T-cell (primary cell): ENCODE data around the gene RAB26. TPM values are rescaled to one million over a fixed set of nuclear protein-coding genes. Genes with fewer than 3 reads are reported as not detected.
"Not testable (repeated sequence)": the region's sequence is repeated elsewhere in the genome, so short reads cannot be mapped to it uniquely, and the experiment has no call there.

Experiments
- ATAC-seq, 4 experiments: fragments of 200-7000 bp in 3 of 4; fragments of 150-1000 bp in 1 of 4; cut with Tn5 transposase; replicated peaks in 1 of 4; 1 replicate in 3 of 4; 2 replicates in 1 of 4; pipeline ENCODE4 v1.10.0; 2021; ENCODE audit warnings: moderate library complexity in 3 of 4, mild to moderate bottlenecking in 2 of 4, moderate number of reproducible peaks in 1 of 4
- CTCF ChIA-PET, 2 donors: fragments of 300-600 bp; sonication (Branson Sonifier 250); formaldehyde crosslinking; loops; one replicate each; lab custom pipeline; 2022; ENCODE audit warnings: antibody characterized with exemption in 2 of 2; lab: Charles Lee
- POLR2A ChIA-PET, 2 donors: fragments of 300-600 bp; sonication (Branson Sonifier 250); formaldehyde crosslinking; loops; one replicate each; lab custom pipeline; 2022; ENCODE audit warnings: antibody characterized with exemption in 2 of 2; lab: Charles Lee
- DNase-seq, 35 experiments: peaks; one replicate each; pipeline versions ENCODE4 v3.0.0 to v3.0.0-alpha.2; 2013 to 2023
- H3K27ac ChIP-seq: one replicate; pipeline ENCODE4 v1.5.1; 2013; ENCODE audit warnings: low read length
- H3K27me3 ChIP-seq, 2 experiments: replicated peaks in 1 of 2; 1 replicate in 1 of 2; 2 replicates in 1 of 2; pipeline versions ENCODE4 v1.6.1 to v1.7.0; 2013; ENCODE audit warnings: low read length in 1 of 2, mixed read lengths in 1 of 2; ENCODE audit not compliant: control insufficient read depth in 2 of 2, insufficient read depth in 2 of 2; ENCODE audit errors: extremely low read depth in 1 of 2
- H3K36me3 ChIP-seq, 2 donors: 1 replicate in 1 of 2; 2 replicates in 1 of 2; pipeline versions ENCODE4 v1.6.1 to v1.7.0; 2013; ENCODE audit warnings: low read length in 1 of 2; ENCODE audit not compliant: control insufficient read depth in 2 of 2, insufficient read depth in 1 of 2; ENCODE audit errors: extremely low read depth in 1 of 2
- H3K4me1 ChIP-seq, 2 experiments: 1 replicate in 1 of 2; 2 replicates in 1 of 2; pipeline versions ENCODE4 v1.6.1 to v1.7.0; 2013; ENCODE audit warnings: low read length in 2 of 2, mixed read lengths in 1 of 2; ENCODE audit not compliant: insufficient read depth in 2 of 2, control insufficient read depth in 1 of 2; ENCODE audit errors: extremely low read depth in 1 of 2
- H3K4me3 ChIP-seq, 2 donors: 1 replicate in 1 of 2; 2 replicates in 1 of 2; pipeline versions ENCODE4 v1.5.1 to v1.7.0; 2013; ENCODE audit warnings: mild to moderate bottlenecking in 2 of 2, low read length in 1 of 2, moderate library complexity in 1 of 2; ENCODE audit not compliant: control insufficient read depth in 1 of 2; ENCODE audit errors: extremely low read depth in 1 of 2
- H3K9me3 ChIP-seq: 2 replicates; pipeline ENCODE4 v1.7.0; 2013
- H3K27ac Mint-ChIP-seq, 2 donors: one replicate each; pipeline ENCODE4 v1.8.0; 2020 to 2021; ENCODE audit warnings: mild to moderate bottlenecking in 2 of 2, mixed read lengths in 2 of 2
- H3K27me3 Mint-ChIP-seq, 2 donors: one replicate each; pipeline ENCODE4 v1.8.0; 2021 to 2022; ENCODE audit warnings: mixed read lengths in 2 of 2
- H3K36me3 Mint-ChIP-seq: one replicate; pipeline ENCODE4 v1.8.0; 2021; ENCODE audit warnings: mixed read lengths
- H3K4me1 Mint-ChIP-seq, 3 donors: one replicate each; pipeline ENCODE4 v1.8.0; 2020 to 2022; ENCODE audit warnings: mixed read lengths in 3 of 3, mild to moderate bottlenecking in 1 of 3
- H3K4me3 Mint-ChIP-seq, 3 donors: one replicate each; pipeline ENCODE4 v1.8.0; 2020 to 2022; ENCODE audit warnings: mild to moderate bottlenecking in 3 of 3, mixed read lengths in 3 of 3, moderate library complexity in 3 of 3
- H3K9me3 Mint-ChIP-seq, 3 donors: one replicate each; pipeline ENCODE4 v1.8.0; 2020 to 2022; ENCODE audit warnings: mixed read lengths in 3 of 3
- WGBS: methylation state at CpG from one replicate; pipeline ENCODE4 v1.1.5; 2013; ENCODE audit warnings: missing lambda C conversion rate; ENCODE audit not compliant: insufficient coverage; 5-methylcytosine and 5-hydroxymethylcytosine counted together
- total RNA-seq, 35 experiments: library from RNA in 6 of 35; stranded (reverse) in 6 of 35; fragments of 120-200 nt in 1 of 35; gene quantifications; one replicate each; pipeline versions ENCODE4 v1.2.1 to v1.2.4 and lab custom pipeline; 2013 to 2026

Gene RAB26
- total RNA-seq, 5 donors from 2014 or later (not counting 1 experiment from before 2014, with no cell fraction given): 0.19 to 0.66 TPM; not detected in 3

DNA sequence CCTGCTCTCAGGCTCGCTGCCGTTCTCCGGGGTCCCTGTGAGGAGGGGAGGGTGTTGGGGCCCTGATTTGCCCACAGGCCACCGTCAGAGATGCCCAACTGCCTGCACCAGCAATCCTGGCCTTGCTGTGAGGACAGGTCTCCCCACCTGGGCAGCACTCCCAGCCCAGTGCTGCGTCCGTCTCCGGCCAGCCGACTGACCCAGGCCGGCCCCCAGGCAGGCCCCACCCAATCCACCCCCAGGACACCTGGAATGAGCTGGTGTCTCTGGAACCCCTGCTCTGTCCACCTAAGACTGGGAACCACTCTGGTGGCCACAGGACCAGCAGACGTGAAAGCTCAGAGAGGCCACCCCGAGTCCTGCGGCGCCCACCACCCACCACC lies 32.8 kb upstream of the RAB26 start:
- Mint-ChIP-seq H3K9me3 (no peaks in the 10 kb centered on the region), H3K27me3 (no peaks in the 10 kb centered on the region), H3K36me3 (no peaks in the 10 kb centered on the region), H3K4me1 (peaks cover 0 to 5% (median 0%) of the 10 kb centered on the region in 3 donors), H3K4me3 (no peak overlapping the region), H3K27ac (no peak overlapping the region)
- ChIA-PET CTCF (no interaction called here), POLR2A (no interaction called here)
- Histone ChIP-seq H3K9me3 (no peaks in the 10 kb centered on the region), H3K27me3 (no peaks in the 10 kb centered on the region), H3K27ac (no peak overlapping the region), H3K4me3 (no peak overlapping the region), H3K4me1 (no peaks in the 10 kb centered on the region), H3K36me3 (no peaks in the 10 kb centered on the region)
- no peak for DNase-seq
- ATAC-seq: no peak
- WGBS: no CpG with 5 or more reads among the region's 13 CpGs

- H3K27ac ChIP-seq, H3K9me3 ChIP-seq, H3K27me3 Mint-ChIP-seq, H3K4me1 ChIP-seq, ATAC-seq, CTCF ChIA-PET, H3K4me3 ChIP-seq, H3K9me3 Mint-ChIP-seq, H3K27ac Mint-ChIP-seq, H3K27me3 ChIP-seq, H3K4me3 Mint-ChIP-seq, H3K36me3 ChIP-seq, H3K36me3 Mint-ChIP-seq, DNase-seq, POLR2A ChIA-PET: not testable (repeated sequence)
- 88% methylated on average over 7 of the region's 24 CpGs for WGBS
- H3K4me1 Mint-ChIP-seq: peaks cover 2 to 12% (median 3%) of the 10 kb centered on the region in 3 donors
Measured at GRCh38 chr16:2116428-2116827, 32.0 kb upstream of the RAB26 start.

GRCh38 chr16:2117341-2117740 lies 31.1 kb upstream of the RAB26 start:
- DNase-seq, H3K36me3 Mint-ChIP-seq, H3K4me3 Mint-ChIP-seq, H3K4me1 ChIP-seq, CTCF ChIA-PET, H3K4me3 ChIP-seq, ATAC-seq, H3K27ac Mint-ChIP-seq, POLR2A ChIA-PET, H3K27me3 ChIP-seq, H3K27ac ChIP-seq, H3K27me3 Mint-ChIP-seq, H3K9me3 ChIP-seq, H3K9me3 Mint-ChIP-seq, H3K36me3 ChIP-seq: not testable (repeated sequence)
- 97% methylated on average over 3 of the region's 25 CpGs for WGBS
- peaks cover 3 to 12% (median 3%) of the 10 kb centered on the region in 3 donors for H3K4me1 Mint-ChIP-seq

DNA sequence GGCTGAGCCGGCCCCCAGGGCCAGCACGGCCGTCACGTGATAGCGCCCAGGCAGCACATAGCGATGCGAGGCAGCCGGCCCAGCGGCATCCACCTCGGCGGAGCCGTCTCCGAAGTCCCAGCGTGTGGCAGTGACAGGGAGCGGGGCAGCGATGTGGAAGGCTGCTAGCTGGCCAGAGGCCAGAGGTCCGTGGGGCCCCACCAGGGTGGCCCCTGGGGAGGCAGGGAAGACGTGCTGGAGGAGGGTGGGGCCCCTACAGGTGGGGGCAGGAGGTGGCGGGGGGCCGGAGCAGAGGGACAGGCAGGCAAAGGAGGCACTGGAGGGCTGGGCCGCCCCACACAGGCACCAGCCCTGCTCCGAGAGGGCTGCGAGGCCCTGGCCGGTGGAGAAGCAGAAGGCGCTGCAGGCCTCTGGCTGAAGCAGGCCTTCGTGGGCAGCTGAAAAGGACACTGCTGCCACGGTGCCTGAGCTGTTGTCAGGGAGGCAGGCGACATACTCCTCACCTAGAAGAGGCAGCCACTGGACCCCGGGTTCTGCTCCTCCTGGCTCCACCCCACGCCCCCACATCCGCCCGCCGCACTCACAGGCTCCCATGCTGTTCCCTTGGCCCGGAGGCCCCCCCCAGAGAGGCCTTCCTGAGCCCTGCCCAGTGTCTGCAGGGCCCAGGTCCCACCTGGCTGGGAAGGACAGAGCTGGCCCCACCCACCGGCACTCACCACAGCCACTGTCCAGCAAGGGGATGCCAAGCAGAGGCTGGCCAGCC lies 30.3 kb upstream of the RAB26 start:
- H3K9me3 Mint-ChIP-seq, CTCF ChIA-PET, H3K27me3 ChIP-seq, POLR2A ChIA-PET, H3K27ac Mint-ChIP-seq, H3K4me3 ChIP-seq, H3K36me3 ChIP-seq, H3K36me3 Mint-ChIP-seq, ATAC-seq, H3K4me1 ChIP-seq, DNase-seq, H3K9me3 ChIP-seq, H3K27me3 Mint-ChIP-seq, H3K4me3 Mint-ChIP-seq, H3K27ac ChIP-seq: not testable (repeated sequence)
- 100% methylated on average over 10 of the region's 35 CpGs for WGBS
- H3K4me1 Mint-ChIP-seq: peaks cover 3 to 12% (median 4%) of the 10 kb centered on the region in 3 donors

DNA sequence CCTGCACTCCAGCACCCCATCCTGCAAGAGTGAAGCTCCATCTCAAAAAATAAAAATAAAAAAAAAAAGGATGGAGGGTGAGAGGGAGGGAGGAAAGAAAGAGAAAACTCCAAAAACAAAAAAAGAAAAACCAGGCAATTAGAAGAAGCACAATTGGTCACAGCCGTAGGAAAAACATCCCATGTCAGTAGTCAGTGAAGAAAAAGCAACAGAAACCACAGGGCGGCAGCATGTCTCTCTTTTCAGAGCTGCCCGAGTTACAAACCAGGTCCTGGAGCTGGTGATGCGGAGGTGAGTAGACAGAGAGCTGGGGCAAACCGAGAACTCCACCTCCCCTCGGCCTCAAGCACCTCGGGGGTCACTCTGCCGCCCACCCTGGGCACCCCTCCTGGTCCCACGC lies 27.1 kb upstream of the RAB26 start:
- peaks cover 10 to 24% (median 11%) of the 10 kb centered on the region in 3 donors for H3K4me1 Mint-ChIP-seq
- CTCF ChIA-PET: interaction anchor here (0.8 to 1.4 kb wide), 3 partner anchors 19 to 34 kb away, joined by 3 to 7 read pairs (median 4); partner anchors contain the start of gene TRAF7 (in 1 of the 2)
- H3K4me3 Mint-ChIP-seq, H3K9me3 Mint-ChIP-seq, H3K27ac ChIP-seq, H3K27me3 Mint-ChIP-seq, H3K36me3 ChIP-seq, POLR2A ChIA-PET, H3K9me3 ChIP-seq, H3K4me1 ChIP-seq, H3K4me3 ChIP-seq, H3K36me3 Mint-ChIP-seq, H3K27me3 ChIP-seq: not testable (repeated sequence)
- ATAC-seq (peak; percentile 46 to 74 (median 64)), DNase-seq (peak in 20 of 35 experiments; percentile 13 to 47 (median 26))
- peak overlapping the region in 1 of 2 donors; percentile 52 for H3K27ac Mint-ChIP-seq
- 47% methylated on average over 2 of the region's 9 CpGs for WGBS

DNA sequence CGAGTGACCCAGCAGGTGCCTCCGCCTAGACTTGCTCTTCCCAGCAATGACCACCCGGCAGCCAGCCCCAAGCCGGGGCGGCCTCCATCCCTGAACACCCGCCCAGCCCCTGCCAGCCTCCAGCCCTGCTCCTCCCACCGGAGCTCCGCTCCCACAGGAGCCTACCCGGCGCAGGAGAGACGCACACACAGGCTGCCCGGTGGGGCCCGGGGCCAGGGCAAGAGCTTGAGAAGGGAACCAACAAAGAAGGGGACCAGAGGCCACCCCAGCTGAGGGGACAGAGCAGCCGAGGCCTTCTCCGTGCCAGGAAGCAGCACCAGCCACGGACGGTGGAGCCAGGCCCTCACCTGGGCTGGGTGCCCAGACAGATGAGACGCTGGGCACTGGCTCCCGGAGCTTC lies 26.6 kb upstream of the RAB26 start:
- WGBS: 98% methylated on average over 14 of the region's 19 CpGs
- ChIA-PET CTCF (interaction anchor here (0.8 to 1.4 kb wide), 3 partner anchors 18 to 33 kb away, joined by 3 to 7 read pairs (median 4); partner anchors contain the start of gene TRAF7 (in 1 of the 2)), POLR2A (no interaction called here)
- Mint-ChIP-seq H3K4me3 (no peak overlapping the region), H3K36me3 (no peaks in the 10 kb centered on the region), H3K27ac (no peak overlapping the region), H3K9me3 (no peaks in the 10 kb centered on the region), H3K4me1 (peaks cover 12 to 29% (median 12%) of the 10 kb centered on the region in 3 donors), H3K27me3 (no peaks in the 10 kb centered on the region)
- H3K4me3 ChIP-seq: no peak overlapping the region
- no peaks in the 10 kb centered on the region for H3K27me3 ChIP-seq
- H3K9me3 ChIP-seq: no peaks in the 10 kb centered on the region
- H3K36me3 ChIP-seq: no peaks in the 10 kb centered on the region
- ATAC-seq: no peak
- no peak overlapping the region for H3K27ac ChIP-seq
- no peak for DNase-seq
- no peaks in the 10 kb centered on the region for H3K4me1 ChIP-seq
